ENCODE data around the gene MUCL1.
"Not testable (repeated sequence)": the region's sequence is repeated elsewhere in the genome, so short reads cannot be mapped to it uniquely, and the experiment has no call there.

MUCL1 gene

GRCh38 chr12:54853933-54854538 is at the start of gene MUCL1:
TSS of gene MUCL1 (plus strand) at chr12:54854516. CDS start at chr12:54854583, 67 bp downstream.
- peak; percentile 42 for DNase-seq

- DNase-seq: no peak
Measured at GRCh38 chr12:54821676-54822075, 32.6 kb upstream of the MUCL1 start.

- no peak for DNase-seq
Measured at GRCh38 chr12:54824402-54824801, 29.9 kb upstream of the MUCL1 start.

- no peak for DNase-seq
Measured at GRCh38 chr12:54829511-54829910, 24.8 kb upstream of the MUCL1 start.

GRCh38 chr12:54830199-54830598 is 24.1 kb upstream of the MUCL1 start:
- no peak for DNase-seq

- DNase-seq: no peak
Measured at GRCh38 chr12:54831631-54832030, 22.7 kb upstream of the MUCL1 start.

GRCh38 chr12:54840244-54840865 is 14.0 kb upstream of the MUCL1 start:
- no peak for DNase-seq

- no peak for DNase-seq
Measured at GRCh38 chr12:54857406-54857805, 3.1 kb downstream of the MUCL1 start.

GRCh38 chr12:54858562-54858961 is 4.2 kb downstream of the MUCL1 start:
- DNase-seq: no peak

GRCh38 chr12:54859502-54859901 is 5.2 kb downstream of the MUCL1 start:
- no peak for DNase-seq

- no peak for DNase-seq
Measured at GRCh38 chr12:54861927-54862326, 7.6 kb downstream of the MUCL1 start.

GRCh38 chr12:54863948-54864618 is 9.8 kb downstream of the MUCL1 start:
- DNase-seq: no peak

- DNase-seq: no peak
Measured at GRCh38 chr12:54865683-54866324, 11.5 kb downstream of the MUCL1 start.

GRCh38 chr12:54868690-54869089 is 14.4 kb downstream of the MUCL1 start:
- no peak for DNase-seq

GRCh38 chr12:54870048-54870447 is 15.7 kb downstream of the MUCL1 start:
- DNase-seq: no peak

GRCh38 chr12:54870617-54871016 is 16.3 kb downstream of the MUCL1 start:
- no peak for DNase-seq

- no peak for DNase-seq
Measured at GRCh38 chr12:54879150-54879549, 24.8 kb downstream of the MUCL1 start.

- DNase-seq: no peak
Measured at GRCh38 chr12:54879579-54879978, 25.3 kb downstream of the MUCL1 start.

GRCh38 chr12:54882079-54882478 is 27.8 kb downstream of the MUCL1 start:
- no peak for DNase-seq

GRCh38 chr12:54882597-54882996 is 28.3 kb downstream of the MUCL1 start:
- DNase-seq: not testable (repeated sequence)

GRCh38 chr12:54888428-54888827 is 34.1 kb downstream of the MUCL1 start:
- DNase-seq: not testable (repeated sequence)

- DNase-seq: no peak
Measured at GRCh38 chr12:54890339-54890738, 36.0 kb downstream of the MUCL1 start.

- DNase-seq: no peak
Measured at GRCh38 chr12:54891717-54892478, 37.6 kb downstream of the MUCL1 start.
